ENCODE measurements around the gene EPAS1. TPM values are rescaled to one million over a fixed set of nuclear protein-coding genes. Genes with fewer than 3 reads are reported as not detected.

Gene EPAS1
- total RNA-seq, 1 donor from 2014 or later: 280 TPM

DNA sequence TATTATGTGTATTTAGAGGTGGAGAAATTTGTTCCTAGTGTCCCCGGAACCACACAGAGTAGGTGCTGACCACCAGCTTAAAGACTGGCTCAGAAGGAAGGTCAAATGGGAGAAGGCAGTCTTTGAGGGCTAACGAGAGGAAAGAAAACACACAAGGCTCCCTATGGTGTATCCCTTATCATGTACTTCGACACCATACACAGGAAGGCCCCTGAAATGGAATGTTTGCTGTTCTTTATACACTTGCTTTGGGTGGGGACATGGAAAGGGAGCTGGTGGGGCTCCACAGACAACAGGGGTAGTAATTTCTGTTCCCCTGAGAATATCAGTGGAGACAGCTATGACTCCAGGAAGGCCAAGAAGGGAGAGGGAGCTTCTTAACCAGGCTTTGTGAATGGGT is 6.0 kb downstream of the EPAS1 start:
- Mint-ChIP-seq H3K9me3 (ENCODE audit: unreplicated experiment) (no peaks in the 10 kb centered on the region), H3K36me3 (ENCODE audit: low read depth, unreplicated experiment) (peaks cover 20% of the 10 kb centered on the region), H3K27me3 (ENCODE audit: unreplicated experiment) (peaks cover 16% of the 10 kb centered on the region), H3K4me3 (ENCODE audit: unreplicated experiment) (no peak overlapping the region), H3K27ac (ENCODE audit: unreplicated experiment) (no peak overlapping the region), H3K4me1 (ENCODE audit: unreplicated experiment) (peaks cover 74% of the 10 kb centered on the region)
- DNase-seq (ENCODE audit: low spot score): no peak
- TF ChIP-seq, protein P1, sequence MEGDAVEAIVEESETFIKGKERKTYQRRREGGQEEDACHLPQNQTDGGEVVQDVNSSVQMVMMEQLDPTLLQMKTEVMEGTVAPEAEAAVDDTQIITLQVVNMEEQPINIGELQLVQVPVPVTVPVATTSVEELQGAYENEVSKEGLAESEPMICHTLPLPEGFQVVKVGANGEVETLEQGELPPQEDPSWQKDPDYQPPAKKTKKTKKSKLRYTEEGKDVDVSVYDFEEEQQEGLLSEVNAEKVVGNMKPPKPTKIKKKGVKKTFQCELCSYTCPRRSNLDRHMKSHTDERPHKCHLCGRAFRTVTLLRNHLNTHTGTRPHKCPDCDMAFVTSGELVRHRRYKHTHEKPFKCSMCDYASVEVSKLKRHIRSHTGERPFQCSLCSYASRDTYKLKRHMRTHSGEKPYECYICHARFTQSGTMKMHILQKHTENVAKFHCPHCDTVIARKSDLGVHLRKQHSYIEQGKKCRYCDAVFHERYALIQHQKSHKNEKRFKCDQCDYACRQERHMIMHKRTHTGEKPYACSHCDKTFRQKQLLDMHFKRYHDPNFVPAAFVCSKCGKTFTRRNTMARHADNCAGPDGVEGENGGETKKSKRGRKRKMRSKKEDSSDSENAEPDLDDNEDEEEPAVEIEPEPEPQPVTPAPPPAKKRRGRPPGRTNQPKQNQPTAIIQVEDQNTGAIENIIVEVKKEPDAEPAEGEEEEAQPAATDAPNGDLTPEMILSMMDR (IDR thresholded peaks at IDR 0.05; ENCODE audit: unreplicated experiment): no peak

DNA sequence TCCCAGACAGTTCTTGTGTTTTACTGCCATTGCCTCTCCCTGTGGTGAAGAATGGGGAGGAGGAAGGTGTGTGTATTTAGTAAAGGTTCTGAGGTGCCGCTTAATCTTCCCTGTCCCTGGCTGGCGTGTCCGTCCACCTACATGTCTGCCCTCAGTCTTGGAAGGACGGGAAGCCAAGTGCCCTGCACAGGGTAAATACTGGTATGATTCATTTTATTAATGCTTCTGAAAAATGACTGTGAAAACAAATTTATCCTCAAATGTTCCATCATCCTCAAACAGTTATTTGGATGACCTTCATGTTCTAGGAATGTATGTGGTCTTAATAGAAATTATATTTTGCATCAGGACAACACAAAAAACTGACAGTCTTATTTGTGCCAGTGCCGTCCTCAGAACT is 6.6 kb downstream of the EPAS1 start:
- TF ChIP-seq, protein P1 (IDR thresholded peaks at IDR 0.05; ENCODE audit: unreplicated experiment): no peak
- Mint-ChIP-seq H3K36me3 (ENCODE audit: low read depth, unreplicated experiment) (peaks cover 20% of the 10 kb centered on the region), H3K9me3 (ENCODE audit: unreplicated experiment) (no peaks in the 10 kb centered on the region), H3K4me3 (ENCODE audit: unreplicated experiment) (peak overlapping the region; percentile 10), H3K27me3 (ENCODE audit: unreplicated experiment) (peaks cover 17% of the 10 kb centered on the region), H3K27ac (ENCODE audit: unreplicated experiment) (no peak overlapping the region), H3K4me1 (ENCODE audit: unreplicated experiment) (peaks cover 74% of the 10 kb centered on the region)
- no peak for DNase-seq (ENCODE audit: low spot score)

DNA sequence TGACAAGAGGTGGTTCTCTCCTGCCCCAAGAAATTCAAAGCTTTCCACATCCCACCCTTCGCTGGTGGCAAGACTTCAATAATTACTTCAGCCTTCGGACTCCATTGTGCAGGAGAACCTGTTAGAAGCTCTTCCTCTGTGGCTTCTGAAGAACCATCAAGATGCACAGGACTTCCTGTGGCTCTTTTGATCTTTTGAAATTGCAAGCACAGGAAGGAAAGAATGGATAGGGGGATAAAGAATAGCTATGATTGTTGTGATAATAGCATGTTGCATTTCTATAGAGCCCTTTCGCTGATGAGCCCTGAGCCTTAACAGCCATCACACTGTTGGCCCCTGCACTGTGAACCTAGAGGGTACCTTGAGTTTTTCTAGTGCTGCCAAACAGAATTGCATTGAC is 7.4 kb downstream of the EPAS1 start:
- DNase-seq (ENCODE audit: low spot score): no peak
- peaks cover 14% of the 10 kb centered on the region for H3K27me3 Mint-ChIP-seq (ENCODE audit: unreplicated experiment)
- no peaks in the 10 kb centered on the region for H3K9me3 Mint-ChIP-seq (ENCODE audit: unreplicated experiment)
- H3K36me3 Mint-ChIP-seq (ENCODE audit: low read depth, unreplicated experiment): peaks cover 17% of the 10 kb centered on the region
- no peak overlapping the region for H3K4me3 Mint-ChIP-seq (ENCODE audit: unreplicated experiment)
- no peak overlapping the region for H3K27ac Mint-ChIP-seq (ENCODE audit: unreplicated experiment)
- H3K4me1 Mint-ChIP-seq (ENCODE audit: unreplicated experiment): peaks cover 67% of the 10 kb centered on the region
- TF ChIP-seq, protein P1 (IDR thresholded peaks at IDR 0.05; ENCODE audit: unreplicated experiment): no peak

DNA sequence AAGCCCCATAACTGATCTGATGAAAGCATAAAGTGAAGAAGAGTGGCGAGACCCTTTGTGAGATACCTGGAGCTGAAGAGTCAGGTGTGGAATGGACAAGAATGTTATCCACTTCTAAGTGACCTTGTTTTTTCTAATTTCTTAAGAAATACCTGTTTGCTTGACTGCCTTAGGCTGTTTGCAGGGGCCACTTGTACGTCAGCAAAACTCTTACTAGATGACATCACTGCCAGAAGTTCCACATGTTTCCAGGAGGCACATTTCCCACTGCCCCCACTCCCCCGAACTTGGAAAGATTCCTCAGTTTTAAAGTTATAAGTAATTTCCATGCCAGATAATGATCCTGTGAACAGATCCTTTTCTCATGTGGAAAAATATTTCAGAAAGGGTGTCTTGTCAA is 8.0 kb downstream of the EPAS1 start:
- TF ChIP-seq, protein P1 (IDR thresholded peaks at IDR 0.05; ENCODE audit: unreplicated experiment): no peak
- DNase-seq (ENCODE audit: low spot score): no peak
- Mint-ChIP-seq H3K4me1 (ENCODE audit: unreplicated experiment) (peaks cover 61% of the 10 kb centered on the region), H3K36me3 (ENCODE audit: low read depth, unreplicated experiment) (peaks cover 12% of the 10 kb centered on the region), H3K27ac (ENCODE audit: unreplicated experiment) (no peak overlapping the region), H3K9me3 (ENCODE audit: unreplicated experiment) (no peaks in the 10 kb centered on the region), H3K27me3 (ENCODE audit: unreplicated experiment) (peaks cover 8% of the 10 kb centered on the region), H3K4me3 (ENCODE audit: unreplicated experiment) (no peak overlapping the region)

DNA sequence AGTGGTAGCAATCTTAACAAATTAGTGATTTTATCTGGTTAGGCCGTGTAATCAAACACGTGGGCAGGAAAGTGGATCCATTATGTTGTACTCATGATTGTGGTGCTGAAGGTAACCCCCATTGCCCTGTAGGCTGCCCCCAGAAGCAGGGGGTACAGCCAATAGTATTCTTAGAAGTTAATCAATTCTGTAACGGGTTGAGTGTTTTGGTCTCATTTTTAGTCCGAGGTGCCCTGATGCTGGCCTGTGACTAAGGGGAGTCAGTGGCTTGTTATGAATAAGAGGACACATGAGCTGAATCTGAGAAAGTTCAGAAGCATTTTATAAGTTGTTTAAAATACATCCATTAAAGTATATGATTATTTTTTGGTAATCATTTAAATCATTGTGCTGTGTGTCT is 8.6 kb downstream of the EPAS1 start:
- H3K4me3 Mint-ChIP-seq (ENCODE audit: unreplicated experiment): no peak overlapping the region
- no peak for DNase-seq (ENCODE audit: low spot score)
- H3K27ac Mint-ChIP-seq (ENCODE audit: unreplicated experiment): no peak overlapping the region
- H3K9me3 Mint-ChIP-seq (ENCODE audit: unreplicated experiment): no peaks in the 10 kb centered on the region
- peaks cover 3% of the 10 kb centered on the region for H3K27me3 Mint-ChIP-seq (ENCODE audit: unreplicated experiment)
- peaks cover 12% of the 10 kb centered on the region for H3K36me3 Mint-ChIP-seq (ENCODE audit: low read depth, unreplicated experiment)
- H3K4me1 Mint-ChIP-seq (ENCODE audit: unreplicated experiment): peaks cover 56% of the 10 kb centered on the region
- TF ChIP-seq, protein P1 (IDR thresholded peaks at IDR 0.05; ENCODE audit: unreplicated experiment): no peak

Data from endothelial cell (in vitro differentiated cells).